NCI-H1694 treated with DMSO at 0.1 percent for 48 hours (cell line): Measurements from ENCODE around the gene MICB.
"Not testable (repeated sequence)": the region's sequence is repeated elsewhere in the genome, so short reads cannot be mapped to it uniquely, and the experiment has no call there.

Experiments used
- DNase-seq: peaks from one replicate; lab custom pipeline; 2025; lab: John Stamatoyannopoulos, UW

The MICB gene

DNA sequence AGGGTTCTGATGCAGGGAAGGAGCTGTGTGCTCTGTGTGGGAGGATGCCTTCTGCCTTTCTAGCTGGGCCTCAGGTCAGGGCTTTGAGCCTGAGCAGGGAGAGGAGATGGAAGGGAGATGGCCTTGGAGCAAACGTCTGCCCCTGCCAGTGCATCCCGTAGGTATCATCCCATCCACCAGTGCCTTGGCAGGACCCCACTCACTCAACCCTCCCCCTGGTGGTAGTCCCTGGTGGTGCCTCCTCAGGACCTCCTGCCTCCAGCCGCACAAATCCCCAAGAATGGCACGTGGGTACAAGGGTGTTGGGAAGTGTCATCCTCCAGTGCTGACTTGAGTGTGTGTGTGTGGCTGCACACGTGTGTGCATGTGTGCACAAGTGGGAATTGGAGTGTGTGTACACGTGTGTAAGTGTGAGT is 23.1 kb upstream of the MICB start:
- no peak for DNase-seq

GRCh38 chr6:31476515-31477139 is 21.3 kb upstream of the MICB start:
- no peak for DNase-seq

DNA sequence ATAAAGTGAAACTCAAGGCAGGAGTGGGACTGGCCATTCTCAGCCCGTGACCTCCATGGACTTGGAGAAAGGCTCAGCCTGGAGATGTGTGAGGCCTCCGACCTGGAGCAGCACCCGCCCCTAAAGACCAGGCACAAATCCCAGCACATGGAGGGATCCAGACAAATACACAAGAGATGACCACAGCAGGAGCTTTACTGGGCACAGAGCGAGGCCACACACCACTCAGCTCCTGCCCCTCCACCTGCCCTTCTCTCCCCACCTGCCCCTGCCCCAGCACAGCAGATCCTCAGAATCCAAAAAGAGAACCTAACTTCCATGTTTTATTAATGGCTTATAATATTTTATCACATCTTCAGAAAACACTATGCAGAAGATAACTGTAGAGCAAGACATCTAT is 20.4 kb upstream of the MICB start:
- no peak for DNase-seq

GRCh38 chr6:31478186-31478950 is 19.6 kb upstream of the MICB start:
- DNase-seq, result no peak

DNA sequence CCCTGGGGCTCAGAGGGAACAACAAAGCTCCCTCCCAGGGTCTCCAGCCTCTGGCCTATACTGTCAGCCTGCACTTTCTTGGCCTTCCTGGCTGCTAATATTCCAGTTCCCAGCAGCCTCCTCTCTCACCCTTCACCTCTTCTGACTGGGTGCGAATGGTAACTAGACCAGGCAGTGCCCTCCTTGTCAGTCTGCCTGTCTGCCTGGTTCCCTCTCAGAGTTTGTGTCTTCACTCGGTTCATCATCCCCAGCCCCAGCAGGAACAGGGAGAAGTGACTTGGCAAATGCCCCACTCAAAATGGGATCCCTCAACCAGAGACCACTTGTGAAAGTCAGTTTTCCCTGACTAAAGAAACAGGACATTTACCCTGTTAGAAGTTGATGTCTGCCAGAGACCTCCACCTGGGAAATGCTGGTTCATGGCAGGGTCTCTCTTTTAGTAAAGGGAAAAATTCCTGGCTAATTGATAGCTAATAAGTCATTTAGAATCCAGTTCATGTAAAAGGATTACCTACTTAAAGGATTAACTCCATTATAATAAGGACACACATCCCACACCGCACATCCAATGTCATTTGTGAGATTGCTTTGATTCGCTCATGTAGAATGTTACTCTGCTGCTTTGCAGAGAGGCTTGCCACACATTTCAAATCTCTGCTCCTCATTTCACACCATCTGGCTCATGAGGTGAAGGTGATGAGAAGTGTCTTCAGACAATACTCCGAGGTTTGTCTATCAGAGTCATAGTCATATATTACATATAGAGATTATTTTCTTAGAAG is 18.6 kb upstream of the MICB start:
- no peak for DNase-seq

- no peak for DNase-seq
Measured at GRCh38 chr6:31479933-31480535, 17.9 kb upstream of the MICB start.

DNA sequence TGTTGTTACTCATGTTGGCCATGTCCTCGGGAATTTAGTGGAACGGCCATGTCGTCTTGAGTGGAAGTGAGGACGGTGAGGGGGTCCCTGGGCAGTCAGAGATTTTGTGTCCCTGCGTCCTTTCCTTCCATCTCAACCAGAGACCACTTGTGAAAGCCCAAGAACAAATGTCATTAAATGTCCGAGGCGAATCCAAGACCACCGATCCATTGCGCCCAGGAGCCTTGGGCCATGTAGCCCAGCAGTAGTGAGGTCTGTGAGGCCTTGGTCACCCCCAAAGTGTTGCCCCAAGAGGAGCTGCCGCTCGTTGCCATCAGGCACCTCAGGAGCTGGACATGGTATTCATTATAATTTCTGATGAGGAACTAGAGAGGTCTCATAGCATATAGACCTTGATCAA is 17.4 kb upstream of the MICB start:
- DNase-seq, result no peak

DNA sequence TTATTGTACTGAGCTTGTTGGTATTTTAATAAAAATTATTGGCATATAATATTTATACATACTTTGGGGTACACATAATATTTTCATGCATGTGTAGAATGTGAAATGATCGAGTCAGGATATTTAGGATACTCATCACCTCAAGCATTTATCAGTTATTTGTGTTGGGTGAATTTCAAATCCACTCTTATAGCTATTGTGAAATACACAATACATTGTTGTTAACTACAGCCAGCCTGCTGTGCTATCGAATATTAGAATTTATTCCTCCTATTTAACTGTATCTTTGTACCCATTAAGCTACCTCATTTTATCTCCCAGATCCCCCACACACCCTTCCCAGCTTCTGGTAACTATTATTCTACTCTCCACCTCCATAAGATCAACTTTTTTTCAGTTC is 14.6 kb upstream of the MICB start:
- DNase-seq, result no peak

- no peak for DNase-seq
Measured at GRCh38 chr6:31485055-31485454, 12.9 kb upstream of the MICB start.

DNA sequence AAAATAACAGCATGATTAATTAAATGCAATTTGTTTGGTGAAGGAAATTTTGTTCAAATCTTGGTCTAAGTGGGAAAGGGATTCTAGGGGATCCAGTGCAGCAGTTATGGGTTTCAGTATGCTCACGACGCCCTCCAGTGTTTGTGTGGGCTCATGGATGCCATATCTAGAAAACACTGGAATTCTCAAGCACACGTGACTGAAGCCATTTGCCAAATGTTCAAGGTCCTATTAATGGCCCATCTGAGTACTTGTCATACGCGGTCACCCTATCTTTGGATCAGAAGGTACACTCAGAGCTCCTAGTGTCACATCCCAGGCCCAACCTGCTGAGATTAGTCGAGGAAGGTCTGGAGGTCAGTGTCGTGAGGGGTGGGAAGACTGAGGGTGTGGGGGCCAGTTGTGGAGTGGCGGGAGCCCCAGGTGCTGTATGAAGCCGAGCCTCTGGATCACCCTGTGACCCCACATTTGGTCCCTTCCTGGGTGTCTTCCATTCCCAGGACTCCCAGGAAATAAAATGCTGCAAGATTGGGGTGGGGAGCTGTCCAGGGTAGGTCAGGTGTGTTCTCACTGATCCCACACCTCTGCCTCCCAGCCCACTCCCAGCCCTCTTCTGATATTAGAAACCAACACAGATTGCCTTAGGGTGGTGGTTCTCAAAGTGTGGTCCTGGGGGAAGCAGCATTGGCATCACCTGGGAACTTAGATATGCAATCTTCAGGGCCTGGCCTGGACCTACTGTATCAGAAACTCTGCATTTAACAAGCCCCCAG is 11.7 kb upstream of the MICB start:
- not testable (repeated sequence) for DNase-seq

DNA sequence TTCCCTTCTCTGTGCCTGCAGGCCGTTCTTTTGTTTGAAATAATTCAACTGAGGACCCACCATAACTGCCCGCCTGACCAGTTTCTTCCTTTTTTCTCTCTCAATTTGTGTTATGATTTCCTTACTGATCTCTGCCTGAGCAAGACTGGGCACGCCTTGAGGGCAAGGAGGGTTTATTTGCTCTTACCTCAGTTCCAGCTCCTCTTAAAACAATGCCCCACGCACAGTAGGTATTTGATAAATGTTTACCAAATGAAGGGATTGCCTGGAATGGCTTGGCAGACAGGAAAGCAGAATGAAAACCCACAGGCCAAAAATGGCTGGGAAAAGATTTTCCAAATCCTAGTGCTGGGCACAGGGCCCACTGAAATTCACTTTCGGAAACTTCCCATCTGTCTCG is 10.3 kb upstream of the MICB start:
- not testable (repeated sequence) for DNase-seq

DNA sequence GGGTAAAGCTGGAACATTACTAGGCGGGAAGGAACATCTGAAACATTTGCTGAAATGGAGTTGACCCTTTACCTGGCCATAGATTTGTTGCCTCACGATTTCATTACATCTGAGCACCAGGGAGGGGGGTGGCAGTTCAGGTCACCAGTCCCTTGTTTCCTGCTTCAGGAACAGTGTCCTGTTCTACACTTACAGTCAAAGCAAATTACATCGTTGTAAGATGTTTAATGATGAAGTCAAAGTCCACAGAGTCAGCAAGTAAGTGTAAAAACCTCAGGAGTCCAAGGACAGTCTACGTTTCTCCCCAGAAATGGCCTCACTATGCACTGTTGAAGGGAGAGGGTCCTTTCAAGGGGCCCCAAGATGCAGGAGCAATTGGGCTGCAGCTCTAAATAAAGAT is 8.9 kb upstream of the MICB start:
- DNase-seq, result no peak

DNA sequence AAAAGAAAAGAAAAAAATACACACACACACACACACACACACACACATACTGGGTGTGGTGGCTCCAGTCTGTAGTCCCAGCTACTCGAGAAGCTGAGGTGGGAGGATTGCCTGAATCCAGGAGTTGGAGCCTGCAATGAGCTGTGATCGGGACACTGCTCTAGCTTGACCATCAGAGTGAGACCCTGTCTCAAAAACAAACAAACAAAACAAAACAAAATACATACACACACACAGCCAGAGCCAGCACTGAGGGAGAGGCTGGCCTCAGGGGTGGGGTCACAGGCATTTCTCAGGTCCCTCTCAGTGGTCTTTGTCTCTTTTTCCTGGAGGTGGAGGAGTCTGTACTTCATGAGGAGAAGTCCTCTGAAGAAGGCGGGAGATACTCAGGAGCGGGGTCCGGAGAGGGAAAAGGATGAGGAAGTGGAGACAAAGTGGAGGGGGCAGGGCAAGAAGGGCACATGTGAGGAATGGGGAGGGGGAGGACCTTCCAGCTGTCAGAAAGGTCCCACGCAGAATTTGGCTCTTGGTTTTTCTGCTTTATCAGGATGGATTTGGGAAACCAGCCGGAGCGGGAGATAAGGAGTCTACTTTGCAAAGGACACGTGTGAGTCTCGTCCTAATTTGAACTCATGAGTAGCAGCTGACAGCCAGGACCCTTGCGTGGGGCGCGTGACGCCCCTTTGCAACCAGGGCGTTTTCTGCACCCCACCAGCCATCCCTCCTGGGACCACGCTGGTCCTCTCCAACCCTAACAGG is 7.7 kb upstream of the MICB start:
- no peak for DNase-seq

DNA sequence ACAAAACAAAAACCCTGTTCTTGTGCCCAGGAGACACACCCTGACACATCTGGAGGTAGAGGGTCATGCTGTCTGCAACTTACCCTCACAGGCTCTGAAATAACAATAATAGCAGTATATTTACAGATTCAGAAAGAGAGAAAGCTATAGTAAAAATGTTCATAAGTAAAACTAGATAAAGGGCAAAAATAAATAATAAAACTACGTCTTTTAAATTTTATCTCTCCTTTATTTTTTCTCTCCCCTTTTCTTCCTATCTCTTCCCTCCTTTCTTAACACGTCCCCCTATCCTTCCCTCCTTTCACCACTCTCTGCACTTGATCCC is 4.4 kb upstream of the MICB start:
- not testable (repeated sequence) for DNase-seq

GRCh38 chr6:31493875-31494694 is 3.9 kb upstream of the MICB start:
- peak; percentile 31 for DNase-seq

DNA sequence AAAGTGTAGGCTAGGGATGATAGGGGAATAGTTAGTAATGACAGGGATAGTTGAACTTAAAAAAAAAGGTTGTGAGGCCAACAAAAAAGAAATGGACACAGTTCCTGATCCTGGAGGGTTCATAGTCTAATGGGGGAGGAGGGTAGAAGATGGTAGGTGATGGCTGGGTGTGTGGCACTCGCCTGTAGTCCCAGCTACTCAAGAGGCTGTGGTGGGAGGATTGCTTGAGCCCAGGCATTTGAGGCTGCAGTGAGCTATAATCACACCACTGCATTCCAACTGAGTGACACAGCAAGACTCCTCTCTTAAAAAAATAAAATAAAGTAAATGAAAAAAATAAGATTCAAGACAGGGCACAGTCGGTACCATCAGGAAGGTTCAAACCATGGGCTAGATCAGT is 2.4 kb upstream of the MICB start:
- DNase-seq, result no peak

- not testable (repeated sequence) for DNase-seq
Measured at GRCh38 chr6:31496826-31497225, 1.1 kb upstream of the MICB start.

DNA sequence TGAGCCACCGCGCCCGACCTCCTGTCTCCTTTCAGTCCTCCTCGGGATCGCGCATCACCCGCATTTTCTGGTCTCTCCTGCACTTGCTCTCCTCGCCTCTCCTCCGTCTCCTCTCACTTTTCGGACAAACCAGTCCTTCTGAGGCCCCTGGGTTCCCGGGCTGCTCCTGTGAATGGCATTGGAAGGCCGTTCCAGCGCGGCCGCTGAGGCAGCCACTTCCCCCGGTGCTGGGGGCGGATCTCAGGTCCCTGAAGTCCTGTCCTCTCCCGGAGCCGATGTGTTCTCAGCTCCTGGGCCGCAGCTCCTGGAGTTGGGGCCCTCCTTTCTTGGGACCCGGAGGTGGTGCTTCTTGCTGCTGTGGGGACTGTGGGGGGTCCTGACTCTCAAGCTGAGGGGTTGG is 803 bp downstream of the MICB start:
- DNase-seq, result no peak

GRCh38 chr6:31499648-31500047 is 1.7 kb downstream of the MICB start:
- not testable (repeated sequence) for DNase-seq

GRCh38 chr6:31502586-31502985 is 4.6 kb downstream of the MICB start:
- no peak for DNase-seq
